Measurements from ENCODE around the gene SNHG17. TPM values are rescaled to one million over a fixed set of nuclear protein-coding genes. Genes with fewer than 3 reads are reported as not detected.
"Not testable (repeated sequence)": the region's sequence is repeated elsewhere in the genome, so short reads cannot be mapped to it uniquely, and the experiment has no call there.

The SNHG17 gene
- 43.6 TPM for polyA plus RNA-seq (2013, experiment 1 of 2)
- 42.7 TPM for polyA plus RNA-seq (2013, experiment 2 of 2)

GRCh38 chr20:38434770-38435554 is at the start of gene SNHG17:
TSS of gene SNHG17 (minus strand) at chr20:38435328.
- WGBS, 2 experiments (ENCODE audit: insufficient coverage in 2 of 2), result 1% methylated on average over 63 of the region's 65 CpGs
- peak within 1 kb of the TSS; percentile 88 for H3K27ac ChIP-seq (ENCODE audit: low read depth, low read length, severe bottlenecking)
- peaks cover 12% of the 10 kb centered on the region for H3K4me1 ChIP-seq (ENCODE audit: control insufficient read depth, insufficient read depth, low read length, poor library complexity, severe bottlenecking)
- peak within 1 kb of the TSS; percentile 87 for H3K4me3 ChIP-seq (ENCODE audit: extremely low read depth, insufficient read depth, low read length, poor library complexity, severe bottlenecking)
- peaks cover 44% of the 10 kb centered on the region for H3K36me3 ChIP-seq (ENCODE audit: control insufficient read depth, insufficient read depth, low read length)
- no peaks in the 10 kb centered on the region for H3K9me3 ChIP-seq (ENCODE audit: control insufficient read depth, low read length)

- Histone ChIP-seq H3K9me3 (ENCODE audit: control insufficient read depth, low read length) (no peaks in the 10 kb centered on the region), H3K36me3 (ENCODE audit: control insufficient read depth, insufficient read depth, low read length) (peaks cover 32% of the 10 kb centered on the region), H3K27ac (ENCODE audit: low read depth, low read length, severe bottlenecking) (no peak overlapping the region), H3K4me3 (ENCODE audit: extremely low read depth, insufficient read depth, low read length, poor library complexity, severe bottlenecking) (no peak overlapping the region), H3K4me1 (ENCODE audit: control insufficient read depth, insufficient read depth, low read length, poor library complexity, severe bottlenecking) (no peaks in the 10 kb centered on the region)
- WGBS, 2 experiments (ENCODE audit: insufficient coverage in 2 of 2), result 100% methylated on average over 2 of the region's 2 CpGs; no CpG with 5 or more reads in 1 of the 2 experiments
Observed at GRCh38 chr20:38479596-38479995, 44.5 kb upstream of the SNHG17 start.

GRCh38 chr20:38477747-38478146 is 42.6 kb upstream of the SNHG17 start:
- H3K9me3 ChIP-seq (ENCODE audit: control insufficient read depth, low read length), result no peaks in the 10 kb centered on the region
- H3K4me3 ChIP-seq (ENCODE audit: extremely low read depth, insufficient read depth, low read length, poor library complexity, severe bottlenecking), result no peak overlapping the region
- H3K4me1 ChIP-seq (ENCODE audit: control insufficient read depth, insufficient read depth, low read length, poor library complexity, severe bottlenecking), result peaks cover 6% of the 10 kb centered on the region
- 95 to 98% methylated on average over 8 of the region's 8 CpGs for WGBS, 2 experiments (ENCODE audit: insufficient coverage in 2 of 2)
- peaks cover 21% of the 10 kb centered on the region for H3K36me3 ChIP-seq (ENCODE audit: control insufficient read depth, insufficient read depth, low read length)
- no peak overlapping the region for H3K27ac ChIP-seq (ENCODE audit: low read depth, low read length, severe bottlenecking)

GRCh38 chr20:38473367-38473795 is 38.3 kb upstream of the SNHG17 start:
- Histone ChIP-seq H3K4me1 (ENCODE audit: control insufficient read depth, insufficient read depth, low read length, poor library complexity, severe bottlenecking) (peaks cover 6% of the 10 kb centered on the region), H3K36me3 (ENCODE audit: control insufficient read depth, insufficient read depth, low read length) (peaks cover 9% of the 10 kb centered on the region), H3K9me3 (ENCODE audit: control insufficient read depth, low read length) (no peaks in the 10 kb centered on the region), H3K4me3 (ENCODE audit: extremely low read depth, insufficient read depth, low read length, poor library complexity, severe bottlenecking) (peak overlapping the region; percentile 78), H3K27ac (ENCODE audit: low read depth, low read length, severe bottlenecking) (peak overlapping the region; percentile 86)
- WGBS, 2 experiments (ENCODE audit: insufficient coverage in 2 of 2), result 23 to 26% methylated on average over 5 to 6 of the region's 10 CpGs

- Histone ChIP-seq H3K36me3 (ENCODE audit: control insufficient read depth, insufficient read depth, low read length) (peaks cover 9% of the 10 kb centered on the region), H3K4me1 (ENCODE audit: control insufficient read depth, insufficient read depth, low read length, poor library complexity, severe bottlenecking) (peaks cover 6% of the 10 kb centered on the region), H3K4me3 (ENCODE audit: extremely low read depth, insufficient read depth, low read length, poor library complexity, severe bottlenecking) (peak within 1 kb of the TSS; percentile 78), H3K27ac (ENCODE audit: low read depth, low read length, severe bottlenecking) (peak within 1 kb of the TSS; percentile 86), H3K9me3 (ENCODE audit: control insufficient read depth, low read length) (no peaks in the 10 kb centered on the region)
- WGBS, 2 experiments (ENCODE audit: insufficient coverage in 2 of 2), result 0 to 1% methylated on average over 57 to 67 of the region's 81 CpGs
Observed at GRCh38 chr20:38472513-38473366, 37.6 kb upstream of the SNHG17 start, which contains the start of gene RALGAPB. TSS of gene RALGAPB (plus strand) at chr20:38472843. CDS start at chr20:38488433, 15,590 bp downstream.

- peaks cover 6% of the 10 kb centered on the region for H3K4me1 ChIP-seq (ENCODE audit: control insufficient read depth, insufficient read depth, low read length, poor library complexity, severe bottlenecking)
- H3K27ac ChIP-seq (ENCODE audit: low read depth, low read length, severe bottlenecking), result no peak overlapping the region
- H3K9me3 ChIP-seq (ENCODE audit: control insufficient read depth, low read length), result no peaks in the 10 kb centered on the region
- H3K4me3 ChIP-seq (ENCODE audit: extremely low read depth, insufficient read depth, low read length, poor library complexity, severe bottlenecking), result peak overlapping the region; percentile 78
- H3K36me3 ChIP-seq (ENCODE audit: control insufficient read depth, insufficient read depth, low read length), result peaks cover 9% of the 10 kb centered on the region
- 55 to 65% methylated on average over 10 of the region's 12 CpGs for WGBS, 2 experiments (ENCODE audit: insufficient coverage in 2 of 2)
Observed at GRCh38 chr20:38471987-38472512, 36.9 kb upstream of the SNHG17 start.

GRCh38 chr20:38471245-38471644 is 36.1 kb upstream of the SNHG17 start:
- no CpG with 5 or more reads among the region's 1 CpG for WGBS, 2 experiments (ENCODE audit: insufficient coverage in 2 of 2)
- Histone ChIP-seq H3K27ac (ENCODE audit: low read depth, low read length, severe bottlenecking) (no peak overlapping the region), H3K4me3 (ENCODE audit: extremely low read depth, insufficient read depth, low read length, poor library complexity, severe bottlenecking) (no peak overlapping the region), H3K36me3 (ENCODE audit: control insufficient read depth, insufficient read depth, low read length) (peaks cover 7% of the 10 kb centered on the region), H3K9me3 (ENCODE audit: control insufficient read depth, low read length) (no peaks in the 10 kb centered on the region), H3K4me1 (ENCODE audit: control insufficient read depth, insufficient read depth, low read length, poor library complexity, severe bottlenecking) (peaks cover 6% of the 10 kb centered on the region)

GRCh38 chr20:38466983-38467382 is 31.9 kb upstream of the SNHG17 start:
- Histone ChIP-seq H3K4me1 (ENCODE audit: control insufficient read depth, insufficient read depth, low read length, poor library complexity, severe bottlenecking) (no peaks in the 10 kb centered on the region), H3K27ac (ENCODE audit: low read depth, low read length, severe bottlenecking) (no peak overlapping the region), H3K9me3 (ENCODE audit: control insufficient read depth, low read length) (no peaks in the 10 kb centered on the region), H3K4me3 (ENCODE audit: extremely low read depth, insufficient read depth, low read length, poor library complexity, severe bottlenecking) (no peak overlapping the region), H3K36me3 (ENCODE audit: control insufficient read depth, insufficient read depth, low read length) (no peaks in the 10 kb centered on the region)
- WGBS, 2 experiments (ENCODE audit: insufficient coverage in 2 of 2), result 80 to 96% methylated on average over 3 of the region's 3 CpGs

GRCh38 chr20:38466171-38466570 is 31.0 kb upstream of the SNHG17 start:
- Histone ChIP-seq H3K4me1 (ENCODE audit: control insufficient read depth, insufficient read depth, low read length, poor library complexity, severe bottlenecking) (no peaks in the 10 kb centered on the region), H3K4me3 (ENCODE audit: extremely low read depth, insufficient read depth, low read length, poor library complexity, severe bottlenecking) (no peak overlapping the region), H3K36me3 (ENCODE audit: control insufficient read depth, insufficient read depth, low read length) (no peaks in the 10 kb centered on the region), H3K27ac (ENCODE audit: low read depth, low read length, severe bottlenecking) (no peak overlapping the region), H3K9me3 (ENCODE audit: control insufficient read depth, low read length) (no peaks in the 10 kb centered on the region)
- WGBS, 2 experiments (ENCODE audit: insufficient coverage in 2 of 2), result 88 to 100% methylated on average over 1 to 2 of the region's 2 CpGs

- H3K9me3 ChIP-seq (ENCODE audit: control insufficient read depth, low read length); H3K4me3 ChIP-seq (ENCODE audit: extremely low read depth, insufficient read depth, low read length, poor library complexity, severe bottlenecking); H3K36me3 ChIP-seq (ENCODE audit: control insufficient read depth, insufficient read depth, low read length); H3K27ac ChIP-seq (ENCODE audit: low read depth, low read length, severe bottlenecking); H3K4me1 ChIP-seq (ENCODE audit: control insufficient read depth, insufficient read depth, low read length, poor library complexity, severe bottlenecking): not testable (repeated sequence)
- 96 to 100% methylated on average over 7 to 11 of the region's 30 CpGs for WGBS, 2 experiments (ENCODE audit: insufficient coverage in 2 of 2)
Observed at GRCh38 chr20:38461569-38461968, 26.4 kb upstream of the SNHG17 start.
